Activated T-cell treated with anti-CD3 and anti-CD28 coated beads for 48 hours (primary cell): ENCODE results near the gene USP30.
A peak's percentile ranks its signal among the peaks of the same experiment; 100 is the strongest.
"Not testable (repeated sequence)": the region's sequence is repeated elsewhere in the genome, so short reads cannot be mapped to it uniquely, and the experiment has no call there.

Source experiments
- DNase-seq: peaks from one replicate; pipeline ENCODE4 v3.0.0-alpha.2; 2020; ENCODE audit warnings: low read depth

USP30 gene

GRCh38 chr12:109052097-109052413, 321 bp upstream of the USP30 start:
- DNase-seq = no peak

DNA sequence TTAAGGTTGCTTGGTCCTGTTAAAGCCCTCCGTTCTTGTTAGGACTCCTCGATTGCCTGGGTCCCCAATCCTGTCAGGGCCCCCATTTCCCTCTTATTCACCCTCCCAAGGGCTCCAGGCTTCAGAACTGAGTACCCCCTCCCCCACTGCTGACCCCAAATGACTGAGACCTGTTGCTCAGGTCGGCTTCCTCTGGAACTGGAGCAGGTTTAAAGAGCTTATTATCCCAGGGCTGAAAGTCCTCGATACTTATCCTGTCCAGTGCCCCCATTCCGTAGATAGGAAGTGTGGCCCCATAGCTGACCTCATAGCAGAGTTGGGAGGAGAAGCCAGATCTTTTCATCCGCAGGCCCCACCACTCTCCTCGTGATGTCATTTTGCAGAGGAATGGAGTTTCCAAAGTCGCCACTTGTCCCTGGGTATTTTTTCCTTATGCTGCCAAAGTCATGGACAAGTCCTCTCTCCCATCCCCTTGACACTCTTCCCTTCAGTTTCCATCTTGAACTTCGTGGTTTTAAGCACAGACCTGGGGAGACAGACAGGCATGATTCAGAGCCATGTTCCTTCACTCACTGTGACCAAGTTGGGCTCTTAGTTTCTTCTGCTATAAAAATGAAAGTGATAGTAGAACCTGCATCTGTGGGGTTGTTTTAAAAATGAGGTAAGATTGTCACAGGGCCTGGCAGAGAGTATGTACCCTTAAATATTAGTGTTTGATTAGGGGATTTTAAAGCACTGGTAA, 1.2 kb downstream of the USP30 start:
- DNase-seq = peak; percentile 2

DNA sequence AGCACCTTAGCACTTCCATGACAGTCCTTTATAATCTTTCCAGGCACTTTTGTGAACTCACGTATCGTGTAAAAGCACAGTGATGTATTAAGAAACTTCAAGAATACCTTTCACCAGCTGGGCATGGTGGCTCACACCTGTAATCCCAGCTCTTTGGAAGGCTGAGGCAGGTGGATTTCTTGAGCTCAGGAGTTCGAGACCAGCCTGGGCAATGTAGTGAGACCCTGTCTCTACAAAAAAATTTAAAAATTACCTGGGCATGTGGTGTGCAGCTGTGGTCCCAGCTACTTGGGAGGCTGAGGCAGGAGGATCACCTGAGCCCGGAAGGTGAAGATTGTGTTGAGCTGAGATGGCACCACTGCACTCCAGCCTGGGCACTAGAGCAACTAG, 1.7 kb downstream of the USP30 start:
- DNase-seq = not testable (repeated sequence)

DNA sequence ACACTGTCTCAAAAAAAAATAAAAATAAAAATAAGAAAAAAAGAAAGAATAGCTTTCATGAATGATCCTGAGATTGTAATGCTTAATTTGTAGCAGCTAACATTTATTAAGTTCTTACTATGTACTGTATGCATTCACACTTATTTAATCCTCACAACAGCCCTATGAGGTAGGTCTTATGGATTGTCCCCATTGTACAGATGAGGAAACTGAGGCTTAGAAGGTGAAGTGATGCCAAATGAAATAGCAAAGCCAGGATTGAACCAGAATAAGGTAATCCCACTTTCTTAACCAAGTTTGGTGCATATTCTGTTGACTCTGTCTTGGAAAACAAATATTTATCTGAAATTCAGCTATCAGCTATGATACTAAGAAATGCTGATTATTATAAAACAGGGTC, 2.1 kb downstream of the USP30 start:
- DNase-seq = no peak

- DNase-seq = no peak
These were observed 4.5 kb downstream of the USP30 start for GRCh38 chr12:109056891-109057290.

GRCh38 chr12:109057376-109057775, 5.0 kb downstream of the USP30 start:
- DNase-seq = no peak

- DNase-seq = no peak
These were observed 6.4 kb downstream of the USP30 start for GRCh38 chr12:109058773-109059172.

- no peak for DNase-seq
These were observed 11.8 kb downstream of the USP30 start for GRCh38 chr12:109064143-109064542.

- DNase-seq = no peak
These were observed 12.9 kb downstream of the USP30 start for GRCh38 chr12:109065154-109065852.

- no peak for DNase-seq
These were observed 13.4 kb downstream of the USP30 start for GRCh38 chr12:109065853-109066193.

GRCh38 chr12:109069307-109070271, 17.2 kb downstream of the USP30 start:
- DNase-seq = no peak

GRCh38 chr12:109074866-109075265, 22.5 kb downstream of the USP30 start:
- no peak for DNase-seq

- DNase-seq = no peak
These were observed 30.4 kb downstream of the USP30 start for GRCh38 chr12:109082751-109083150.

GRCh38 chr12:109084425-109084824, 32.0 kb downstream of the USP30 start:
- DNase-seq = no peak

GRCh38 chr12:109085590-109085989, 33.2 kb downstream of the USP30 start:
- DNase-seq = no peak

DNA sequence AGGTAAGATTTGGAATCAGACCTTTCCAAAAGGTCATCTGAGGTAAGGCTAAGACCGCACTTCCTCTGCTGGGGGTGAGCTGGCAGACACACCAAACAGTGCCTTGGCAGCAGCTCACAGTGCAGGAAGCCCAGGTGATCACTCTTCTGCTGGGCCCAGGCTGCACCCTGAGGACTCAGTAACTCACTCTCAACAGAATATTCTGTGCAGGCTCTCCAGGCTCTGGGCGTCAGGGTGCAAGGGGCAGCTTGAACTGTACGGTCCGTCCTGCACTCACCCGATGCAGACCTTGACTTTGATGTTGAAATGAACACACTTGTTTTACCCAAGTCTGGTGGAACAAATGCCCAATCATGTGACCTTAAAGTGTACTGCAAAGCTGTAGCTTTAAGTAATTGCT, 34.9 kb downstream of the USP30 start:
- DNase-seq = no peak

DNA sequence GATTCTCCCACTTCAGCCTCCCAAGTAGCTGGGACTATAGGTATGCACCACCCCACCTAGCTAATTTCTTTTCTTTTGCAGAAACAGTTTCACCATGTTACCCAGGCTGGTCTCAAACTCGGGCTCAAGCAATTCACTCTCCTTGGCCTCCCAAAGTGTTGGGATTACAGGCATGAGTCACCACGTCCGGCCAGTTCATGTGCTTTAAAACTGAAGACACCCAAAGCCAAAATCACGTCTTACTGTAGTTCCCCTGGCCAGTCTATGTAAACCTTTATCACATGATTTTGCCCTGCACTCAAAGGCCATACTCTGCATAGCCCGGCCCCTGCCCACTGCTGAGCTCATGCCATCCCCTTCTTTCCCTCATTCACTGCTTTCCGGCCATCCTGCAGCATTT, 36.4 kb downstream of the USP30 start:
- DNase-seq = no peak

- DNase-seq = no peak
These were observed 37.3 kb downstream of the USP30 start for GRCh38 chr12:109089683-109090082.

DNA sequence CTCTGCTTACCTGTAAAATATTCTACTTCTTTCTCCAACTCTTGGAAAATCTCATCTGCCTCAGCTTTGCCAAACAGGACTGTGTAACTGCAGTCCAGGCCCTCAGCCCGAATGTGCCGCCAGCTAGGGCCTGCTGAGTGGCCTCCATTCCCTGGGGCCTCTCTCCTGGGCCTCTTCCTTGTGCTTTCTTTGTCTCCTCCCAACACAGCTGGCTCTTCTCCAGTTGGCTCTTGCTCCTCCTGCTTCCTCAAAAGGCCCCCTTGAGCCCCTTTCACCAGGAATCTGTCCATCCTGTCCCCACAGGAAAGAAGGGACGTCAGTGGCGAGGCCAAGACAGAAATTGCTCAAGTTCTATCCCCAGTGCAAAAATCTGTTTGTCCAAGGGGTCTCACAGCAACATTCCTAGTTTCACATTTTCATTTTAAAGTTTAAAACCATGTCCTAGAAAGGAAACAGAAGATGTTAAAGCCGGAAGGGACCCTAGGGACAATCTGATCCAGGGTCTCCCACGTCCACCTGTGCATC, 40.2 kb downstream of the USP30 start:
- no peak for DNase-seq

GRCh38 chr12:109093022-109093918, 40.9 kb downstream of the USP30 start, which contains the start of gene ALKBH2:
Gene ALKBH2, minus strand, starts transcription at chr12:109093472. Its CDS starts 686 bp downstream, at chr12:109092786.
- peak; percentile 93 for DNase-seq

DNA sequence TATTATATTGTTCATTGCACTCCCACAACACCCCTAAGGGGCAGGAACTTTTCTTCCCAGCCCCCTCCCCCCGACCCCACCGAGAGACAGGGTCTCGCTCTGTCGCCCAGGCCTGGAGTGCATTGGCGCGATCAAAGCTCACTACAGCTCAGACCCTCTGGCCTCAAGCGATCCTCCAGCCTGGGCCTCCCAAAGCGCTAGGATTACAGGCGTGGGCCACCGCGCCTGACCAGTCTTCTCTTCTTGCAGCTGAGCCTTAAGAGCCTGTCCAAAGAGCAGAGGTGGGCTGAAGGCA, 44.7 kb downstream of the USP30 start:
- no peak for DNase-seq
